UCSD-AML1 (cell line): ENCODE measurements around the gene GPATCH2L.

Experiments used
- DNase-seq: peaks from one replicate; lab custom pipeline; 2025; ENCODE audit not compliant: unreplicated experiment; lab: John Stamatoyannopoulos, UW

GPATCH2L gene

DNA sequence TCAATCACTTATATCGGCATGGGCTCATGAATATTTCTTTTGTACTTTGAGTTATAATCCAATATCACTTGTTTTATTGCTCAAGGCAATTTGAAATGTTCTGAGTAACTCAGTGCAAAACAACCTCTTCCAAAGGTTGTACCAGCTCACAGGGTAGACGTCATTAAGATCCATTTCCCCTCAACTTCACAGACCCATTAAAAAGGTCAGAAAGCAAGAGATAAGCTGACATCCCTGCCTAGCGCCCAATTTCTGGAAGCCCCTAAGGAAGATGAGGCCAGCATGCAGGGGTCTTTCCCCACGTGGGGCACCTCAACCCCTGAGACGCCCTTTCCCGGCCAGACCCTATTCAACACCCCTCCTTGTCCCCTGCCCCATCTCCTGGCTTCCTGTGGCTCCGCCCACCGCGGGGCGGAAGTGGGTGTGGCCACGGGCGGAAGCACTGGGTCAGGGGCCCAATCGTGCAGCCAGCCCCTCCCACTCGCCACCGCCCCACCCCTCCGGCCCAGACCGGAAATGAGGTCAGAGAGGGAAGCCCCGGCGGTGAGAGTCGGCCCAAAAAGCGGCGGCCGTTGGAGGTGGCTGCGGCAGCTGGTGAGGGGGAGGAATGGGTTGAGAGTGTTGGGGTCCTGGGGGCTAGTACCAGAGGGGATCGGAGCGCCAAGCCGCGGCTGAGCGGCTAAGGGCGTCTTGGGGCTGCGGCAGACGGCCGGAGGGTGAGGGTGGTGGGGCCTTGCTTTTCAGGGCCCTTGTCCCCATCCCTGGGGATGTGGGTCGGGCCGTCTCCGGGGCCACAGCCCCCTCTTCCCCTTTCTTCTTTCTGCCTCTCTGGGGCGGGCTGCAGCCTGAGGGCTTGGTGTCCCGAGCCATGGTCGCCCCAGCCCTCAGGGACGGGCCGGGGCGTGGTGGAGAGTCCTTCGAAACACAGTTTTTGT lies at the start of gene GPATCH2L:
Gene GPATCH2L (plus strand): TSS at position 525 of the 935 bp plus-strand sequence. CDS start 2,442 bp downstream, outside the sequence.
- peak; percentile 97 for DNase-seq

DNA sequence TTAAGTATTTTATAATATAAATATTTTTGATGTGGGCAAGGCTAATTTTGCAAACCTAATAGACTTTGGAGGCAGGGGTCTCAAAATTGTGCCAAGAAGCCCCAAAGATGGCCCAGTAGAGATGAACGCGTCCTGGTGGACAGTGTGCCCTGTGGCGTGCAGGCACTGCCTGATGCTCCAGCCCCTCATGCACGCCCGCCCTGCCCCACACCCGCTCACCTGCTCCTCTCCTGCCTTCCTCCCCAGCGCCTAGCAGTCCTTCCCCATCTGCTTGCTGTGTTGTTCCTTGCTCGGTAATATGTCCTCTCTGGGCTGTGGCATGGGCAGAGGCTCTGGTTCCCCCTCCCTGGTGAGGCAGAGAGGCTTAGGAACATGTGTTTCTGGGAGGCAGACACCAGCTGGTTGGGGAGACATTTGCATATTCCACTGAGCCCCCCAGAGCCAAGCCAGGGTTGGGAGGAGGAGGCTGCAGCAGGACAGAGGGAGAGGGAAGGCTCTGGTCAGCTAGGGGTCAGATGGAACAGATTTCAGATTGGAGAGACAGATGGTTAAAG lies 46.8 kb upstream of the GPATCH2L start:
- DNase-seq, result no peak

DNA sequence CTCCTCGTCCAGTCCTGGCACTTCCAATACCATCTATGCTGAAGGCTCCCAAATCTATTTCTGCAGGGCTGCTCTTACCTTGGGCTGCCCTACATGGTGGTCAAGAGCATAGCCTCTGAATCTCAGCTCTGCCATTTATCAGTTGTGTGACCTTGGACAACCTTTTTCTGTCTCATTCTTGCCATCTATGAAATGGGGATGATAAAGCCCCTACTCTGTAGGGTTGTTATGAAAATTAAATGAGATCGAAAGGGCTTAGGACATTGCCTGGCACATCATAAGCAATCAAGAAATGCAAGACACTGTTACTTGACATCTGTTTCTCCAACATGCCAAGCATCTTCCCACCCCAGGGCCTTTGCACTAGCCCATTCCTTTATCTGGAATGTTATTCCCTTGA lies 45.5 kb upstream of the GPATCH2L start:
- no peak for DNase-seq

DNA sequence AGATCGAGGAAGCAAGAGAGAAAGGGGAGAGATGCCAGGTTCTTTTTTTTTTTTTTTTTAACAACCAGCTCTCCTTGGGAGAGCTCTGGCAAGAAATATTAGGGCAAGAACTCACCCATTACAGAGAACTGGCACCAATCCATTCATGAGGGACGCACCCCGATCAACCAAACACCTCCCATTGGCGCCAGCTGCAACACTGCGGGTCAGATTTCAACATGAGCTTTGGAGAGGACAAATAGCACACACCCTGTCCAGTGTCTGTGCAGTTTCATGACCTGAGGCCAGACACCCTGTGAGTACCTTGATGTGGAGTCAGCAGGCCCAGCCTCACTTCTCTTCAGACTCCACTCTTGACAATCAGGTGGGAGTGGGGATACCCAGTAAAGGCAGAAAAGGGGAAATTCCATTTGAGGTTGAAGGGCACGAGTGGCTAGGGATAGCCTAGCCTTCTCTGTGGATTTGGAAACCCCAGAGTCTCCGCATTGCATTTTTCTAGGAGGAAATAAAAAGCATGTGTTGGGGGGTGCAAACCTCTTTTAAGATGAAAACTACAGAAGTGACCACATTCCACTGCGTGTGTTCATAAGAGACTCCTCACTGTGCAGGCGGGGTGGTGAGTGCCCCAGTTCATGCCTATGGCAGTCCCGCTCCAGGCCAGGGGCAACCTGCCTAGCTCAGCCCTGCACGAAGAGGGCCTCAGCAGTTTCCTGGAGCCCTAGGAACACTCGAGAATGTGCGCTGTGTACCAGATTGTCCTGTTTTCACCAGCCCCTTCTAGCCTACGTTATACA lies 42.4 kb upstream of the GPATCH2L start:
- no peak for DNase-seq

DNA sequence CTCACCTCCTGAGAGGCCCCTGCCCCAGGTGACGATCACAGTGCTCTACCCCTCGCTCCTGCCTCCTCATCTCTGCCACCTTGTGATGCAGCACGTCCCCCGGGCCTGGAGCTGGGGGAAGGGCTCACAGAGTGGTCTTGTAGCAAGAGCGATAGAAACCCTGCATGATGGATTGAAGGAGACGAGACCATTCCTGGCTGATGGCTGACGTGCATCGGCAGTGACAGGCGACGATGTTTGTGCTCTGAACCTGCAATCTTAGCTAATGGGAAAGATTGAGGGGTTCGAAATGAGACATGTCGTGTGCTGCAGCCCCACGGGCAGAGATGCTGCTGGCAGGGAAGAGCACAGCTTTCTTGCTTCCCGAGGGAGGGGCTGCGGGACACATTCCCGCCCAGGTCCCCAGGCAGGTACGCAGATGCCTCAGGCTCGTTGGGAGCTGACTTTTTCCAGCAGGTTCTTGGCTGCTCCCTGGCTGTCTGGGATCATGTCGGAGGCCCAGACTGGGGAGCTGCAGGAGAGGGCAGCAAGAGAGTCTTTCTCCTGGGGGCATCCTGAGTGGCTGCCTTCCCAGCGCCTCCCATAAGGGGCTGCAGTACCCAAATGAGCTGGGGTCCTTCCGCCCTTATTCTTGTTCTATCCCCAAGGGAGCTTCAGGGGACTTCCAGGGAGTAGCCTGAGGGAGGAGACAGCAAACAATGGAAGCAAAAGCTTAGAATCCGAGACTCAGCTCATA lies 38.7 kb upstream of the GPATCH2L start:
- no peak for DNase-seq

DNA sequence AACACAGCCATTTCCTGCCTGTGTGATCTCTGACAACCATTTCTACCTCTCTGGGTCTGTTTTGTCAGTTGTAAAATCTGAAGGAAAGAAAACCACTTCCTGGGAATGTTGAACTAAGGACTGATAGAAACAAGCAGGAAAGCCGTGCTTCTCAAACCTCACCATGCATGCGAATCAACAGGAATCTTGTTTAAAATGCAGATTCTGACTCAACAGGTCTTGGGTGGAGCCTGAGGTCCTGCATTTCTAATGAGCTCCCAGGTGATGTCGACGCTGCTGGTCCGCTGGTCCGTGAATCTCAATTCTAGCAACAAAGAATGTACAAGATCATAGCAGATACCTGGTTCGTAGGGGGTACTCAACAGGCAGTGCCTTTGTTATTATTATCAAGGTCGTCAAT lies 38.0 kb upstream of the GPATCH2L start:
- DNase-seq, result no peak

GRCh38 chr14:76115010-76115422 lies 36.7 kb upstream of the GPATCH2L start:
- no peak for DNase-seq

GRCh38 chr14:76117789-76118484 lies 33.8 kb upstream of the GPATCH2L start:
- DNase-seq, result no peak

DNA sequence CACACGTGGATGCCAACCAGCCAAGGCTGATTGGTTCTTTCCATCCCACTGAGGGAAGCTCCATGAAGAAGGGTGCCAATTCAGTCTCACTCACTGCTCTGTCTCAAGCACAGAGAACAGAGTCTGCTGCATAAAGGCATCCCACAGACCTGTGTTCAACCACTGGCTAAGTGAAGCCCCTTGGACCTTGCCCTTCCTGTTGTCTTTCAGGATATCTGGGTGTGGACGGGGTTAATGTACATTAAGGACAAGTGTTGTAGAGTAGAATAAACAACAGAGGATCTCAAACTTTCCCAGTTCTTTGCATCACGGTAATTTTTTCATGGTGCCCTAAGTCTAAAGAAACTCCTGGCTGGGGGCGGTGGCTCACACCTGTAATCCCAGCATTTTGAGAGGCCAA lies 33.1 kb upstream of the GPATCH2L start:
- DNase-seq, result no peak

DNA sequence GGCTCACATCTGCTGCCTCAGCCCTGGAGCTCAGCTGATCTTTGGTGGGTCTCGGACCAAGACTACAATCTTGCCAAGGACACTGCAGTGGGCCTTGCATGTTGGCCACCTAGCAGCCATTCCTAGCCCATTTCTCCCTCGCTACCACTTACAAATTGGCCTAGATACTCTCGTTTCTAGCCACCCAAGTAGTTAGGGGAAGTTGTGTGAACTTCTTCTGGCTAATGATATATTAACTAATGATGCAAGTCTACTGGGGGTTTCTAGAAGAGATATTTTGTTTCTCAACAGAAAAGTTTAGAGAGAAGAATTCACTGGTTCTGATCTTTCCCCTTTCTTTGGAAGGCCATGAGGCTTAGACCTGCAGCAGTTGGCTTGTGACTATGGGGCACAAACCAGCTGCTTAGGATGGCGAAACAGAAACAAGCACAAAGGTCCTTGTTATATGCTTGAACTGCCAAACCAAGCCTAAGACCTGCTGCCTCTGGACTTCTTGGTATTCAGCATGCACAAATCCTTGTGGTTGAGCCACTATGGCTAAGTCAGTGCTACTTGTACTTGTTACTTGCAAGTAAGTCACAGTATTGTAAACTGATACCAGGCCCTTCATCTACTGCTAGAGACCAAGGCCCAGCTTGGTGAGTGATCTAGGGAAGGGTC lies 30.5 kb upstream of the GPATCH2L start:
- DNase-seq, result no peak

GRCh38 chr14:76123426-76124225 lies 28.1 kb upstream of the GPATCH2L start:
- DNase-seq, result no peak

GRCh38 chr14:76125511-76125910 lies 26.2 kb upstream of the GPATCH2L start:
- no peak for DNase-seq

DNA sequence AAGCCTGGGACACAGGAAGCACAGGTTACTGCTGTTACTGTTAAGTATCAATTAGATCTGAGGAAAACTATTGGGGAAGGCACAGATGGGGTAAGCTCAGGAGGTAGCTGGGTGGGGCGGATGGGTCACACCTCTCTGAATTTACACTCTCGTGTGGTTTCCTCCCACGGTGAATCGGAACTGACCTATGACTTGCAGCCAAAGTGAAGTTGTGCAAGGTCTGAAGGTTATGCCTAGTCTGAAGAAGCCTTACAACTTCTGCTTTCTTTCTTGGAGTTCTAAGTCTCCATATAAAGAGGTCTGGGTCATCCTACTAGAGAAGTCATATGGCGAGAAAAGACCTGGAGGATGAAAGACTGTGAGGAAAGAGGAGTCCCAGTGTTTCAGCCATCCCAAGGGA lies 25.6 kb upstream of the GPATCH2L start:
- DNase-seq, result no peak

GRCh38 chr14:76129851-76130576 lies 21.7 kb upstream of the GPATCH2L start:
- no peak for DNase-seq

DNA sequence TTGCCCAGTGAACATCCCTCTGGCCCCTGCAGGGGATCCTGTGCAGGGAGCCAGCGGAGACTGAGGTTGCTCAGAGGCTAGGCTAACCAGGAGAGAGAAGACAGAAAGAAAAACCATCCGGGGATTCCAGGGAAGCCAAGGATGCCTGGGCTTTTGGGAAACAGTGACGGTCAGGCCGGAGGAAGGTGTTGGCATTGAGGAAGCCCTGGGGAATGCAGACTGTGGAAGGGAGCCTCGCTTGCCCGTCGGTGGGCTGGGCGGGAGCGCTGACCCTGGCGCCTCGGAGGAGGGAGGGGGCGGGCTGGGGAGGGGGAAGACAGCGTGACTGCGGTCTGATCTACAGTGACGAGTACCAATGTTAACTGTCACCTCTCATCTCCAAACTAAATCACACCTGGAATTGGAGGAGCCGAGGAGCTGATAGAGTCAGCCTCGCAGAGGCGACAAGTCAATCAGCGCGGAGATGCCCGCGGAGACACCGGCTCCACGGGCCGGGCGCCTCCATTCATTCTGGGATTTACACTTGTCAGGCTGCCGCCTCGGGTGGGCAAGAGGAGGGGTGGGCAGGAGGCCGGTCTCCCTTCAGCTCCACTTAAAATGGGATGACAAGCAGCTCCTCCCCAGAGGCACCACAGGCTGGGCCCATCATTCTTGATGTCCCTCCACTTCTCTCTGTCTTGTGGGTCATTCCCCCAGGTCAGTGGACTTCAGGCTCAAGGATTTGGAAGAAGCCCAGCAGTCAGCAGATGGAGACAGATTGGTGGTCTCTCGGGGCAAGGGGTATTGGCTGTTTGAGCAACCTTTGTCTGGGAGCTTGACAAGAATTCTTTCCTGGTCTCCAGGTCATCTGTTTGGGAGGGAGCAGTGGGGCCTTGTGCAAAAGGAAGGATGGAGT lies 20.4 kb upstream of the GPATCH2L start:
- no peak for DNase-seq

DNA sequence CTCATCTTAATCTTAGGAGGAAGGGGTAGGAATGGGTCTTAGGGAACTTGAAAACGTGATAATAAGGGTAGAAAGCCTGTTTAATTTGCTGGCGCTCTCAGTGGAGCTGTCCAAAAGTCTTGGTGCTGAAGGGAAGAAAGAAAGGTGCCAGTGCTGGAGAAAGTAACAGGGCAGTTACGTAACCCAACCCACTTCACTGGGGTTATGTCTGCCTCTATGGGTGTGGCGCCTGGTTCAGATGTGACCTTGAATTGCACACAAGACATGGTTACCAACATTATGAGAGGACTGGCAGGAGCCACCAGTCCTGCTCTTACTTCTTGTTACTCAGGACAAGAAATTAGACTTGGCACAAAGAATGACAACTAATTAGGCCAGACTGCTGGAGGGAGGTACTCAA lies 18.6 kb upstream of the GPATCH2L start:
- DNase-seq, result no peak

DNA sequence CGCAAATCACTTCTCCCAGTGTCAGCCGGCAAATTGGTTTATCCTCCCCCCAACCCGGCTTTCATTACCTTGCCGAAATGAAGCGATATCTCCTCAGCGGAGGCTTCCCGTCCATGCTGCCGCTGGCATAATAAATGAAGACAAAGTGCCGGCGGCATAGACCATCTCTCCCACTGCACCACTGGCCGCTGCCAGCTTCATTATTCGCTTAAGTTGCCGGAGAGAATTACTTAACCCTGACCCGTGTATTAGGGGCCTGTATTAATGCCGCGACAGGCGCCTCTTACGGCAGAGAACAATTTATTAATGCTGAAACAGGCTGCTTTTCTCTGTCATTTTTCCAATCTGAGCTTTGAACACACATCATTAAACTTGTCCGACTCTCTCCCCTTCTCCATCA lies 17.5 kb upstream of the GPATCH2L start:
- no peak for DNase-seq
